PC-9 (cell line): ENCODE results near the gene NT5C2.

Source experiments
- CTCF ChIP-seq: fragments of 200-600 bp; sonication (generic); conservative IDR thresholded peaks from 2 replicates; pipeline ENCODE4 v1.6.1; 2017; ENCODE audit warnings: mixed run types, antibody characterized with exemption, mild to moderate bottlenecking, moderate library complexity
- EZH2 ChIP-seq: fragments of 200-600 bp; sonication (generic); IDR thresholded peaks from 2 replicates; pipeline ENCODE4 v1.8.0; 2017; ENCODE audit warnings: antibody characterized with exemption, low read depth

- TF ChIP-seq EZH2 (no peak), CTCF (no peak)
These were observed 10.4 kb upstream of the NT5C2 start for GRCh38 chr10:103203466-103203865.
